CD4-positive, alpha-beta T cell treated with Interferon gamma for 1 hour (primary cell): ENCODE results near the gene RERE.
"Not testable (repeated sequence)": the region's sequence is repeated elsewhere in the genome, so short reads cannot be mapped to it uniquely, and the experiment has no call there.

Source experiments
- DNase-seq: peaks from one replicate; pipeline ENCODE4 v3.0.0-alpha.2; 2020

Gene RERE

GRCh38 chr1:8712413-8713231, 104.8 kb downstream of the RERE start:
- no peak for DNase-seq

GRCh38 chr1:8711873-8712412, 105.5 kb downstream of the RERE start:
- DNase-seq, result no peak

- no peak for DNase-seq
Observed at GRCh38 chr1:8711151-8711550, 106.3 kb downstream of the RERE start.

GRCh38 chr1:8708259-8708658, 109.2 kb downstream of the RERE start:
- no peak for DNase-seq

GRCh38 chr1:8706995-8707396, 110.4 kb downstream of the RERE start:
- DNase-seq, result no peak

GRCh38 chr1:8706291-8706690, 111.1 kb downstream of the RERE start:
- no peak for DNase-seq

- DNase-seq, result no peak
Observed at GRCh38 chr1:8704866-8705506, 112.5 kb downstream of the RERE start.

GRCh38 chr1:8702850-8703810, 114.3 kb downstream of the RERE start:
- peak; percentile 72 for DNase-seq

GRCh38 chr1:8702472-8702849, 115.0 kb downstream of the RERE start:
- DNase-seq, result no peak

- DNase-seq, result no peak
Observed at GRCh38 chr1:8701794-8702471, 115.5 kb downstream of the RERE start.

- no peak for DNase-seq
Observed at GRCh38 chr1:8699679-8700078, 117.8 kb downstream of the RERE start.

GRCh38 chr1:8698937-8699447, 118.4 kb downstream of the RERE start:
- no peak for DNase-seq

GRCh38 chr1:8698012-8698630, 119.3 kb downstream of the RERE start:
- no peak for DNase-seq

GRCh38 chr1:8695442-8695841, 122.0 kb downstream of the RERE start:
- DNase-seq, result not testable (repeated sequence)

- no peak for DNase-seq
Observed at GRCh38 chr1:8693107-8693506, 124.3 kb downstream of the RERE start.

GRCh38 chr1:8691662-8692061, 125.8 kb downstream of the RERE start:
- no peak for DNase-seq

- DNase-seq, result no peak
Observed at GRCh38 chr1:8690253-8690525, 127.3 kb downstream of the RERE start.

- no peak for DNase-seq
Observed at GRCh38 chr1:8689431-8690252, 127.8 kb downstream of the RERE start.

GRCh38 chr1:8687538-8687937, 129.9 kb downstream of the RERE start:
- DNase-seq, result no peak

- DNase-seq, result no peak
Observed at GRCh38 chr1:8687039-8687438, 130.4 kb downstream of the RERE start.

GRCh38 chr1:8685463-8685862, 132.0 kb downstream of the RERE start:
- DNase-seq, result no peak
